Activated CD8-positive, alpha-beta memory T cell treated with anti-CD3 and anti-CD28 coated beads, Interleukin-2, amount 50 U/mL, for 1 hour (primary cell): ENCODE data around the gene DIPK1A.

Source experiments
- DNase-seq: peaks from one replicate; pipeline ENCODE4 v3.0.0-alpha.2; 2020; ENCODE audit errors: extremely low read depth

DIPK1A gene

GRCh38 chr1:92842082-92843045 lies 118.9 kb downstream of the DIPK1A start:
- DNase-seq: no peak

DNA sequence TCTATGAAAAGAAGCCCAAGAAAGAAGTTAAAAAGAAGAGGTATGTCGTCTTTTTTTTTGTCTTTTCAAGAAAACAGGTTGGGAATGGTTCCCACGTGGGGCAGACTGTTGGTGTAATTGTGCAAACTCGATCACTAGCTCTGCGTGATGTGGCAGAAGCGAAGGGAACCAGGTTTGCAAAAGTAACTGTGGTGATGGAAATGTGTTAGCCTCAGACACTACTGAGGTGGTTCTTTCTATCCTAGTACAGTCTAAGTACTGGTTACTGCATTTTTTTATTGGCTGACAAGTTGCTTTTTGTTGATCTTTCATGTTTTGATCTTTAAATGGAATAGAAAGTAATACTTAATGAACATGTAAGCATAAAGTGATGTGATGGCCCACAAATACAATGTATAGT lies 120.7 kb downstream of the DIPK1A start:
- no peak for DNase-seq

- no peak for DNase-seq
Observed at GRCh38 chr1:92839442-92839841, 121.8 kb downstream of the DIPK1A start.

DNA sequence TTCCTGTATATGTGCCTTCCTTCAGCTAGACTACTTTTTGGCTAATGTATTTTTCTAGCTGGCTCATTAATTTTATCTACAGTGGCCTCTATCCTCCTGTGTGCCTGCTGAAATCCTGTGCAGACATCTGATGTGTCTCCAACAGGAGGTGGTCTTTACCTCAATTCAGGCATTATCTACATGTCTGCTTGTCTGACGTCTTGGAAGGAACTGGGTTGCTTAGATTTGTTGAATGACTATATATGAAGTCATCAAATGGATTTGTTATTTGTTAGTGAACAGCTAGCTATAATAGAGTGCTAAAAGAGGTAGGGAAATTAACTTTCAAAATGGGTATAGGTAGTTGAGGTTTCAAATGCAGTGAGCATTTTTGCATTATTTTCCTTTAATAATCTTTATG lies 122.7 kb downstream of the DIPK1A start:
- DNase-seq: no peak

DNA sequence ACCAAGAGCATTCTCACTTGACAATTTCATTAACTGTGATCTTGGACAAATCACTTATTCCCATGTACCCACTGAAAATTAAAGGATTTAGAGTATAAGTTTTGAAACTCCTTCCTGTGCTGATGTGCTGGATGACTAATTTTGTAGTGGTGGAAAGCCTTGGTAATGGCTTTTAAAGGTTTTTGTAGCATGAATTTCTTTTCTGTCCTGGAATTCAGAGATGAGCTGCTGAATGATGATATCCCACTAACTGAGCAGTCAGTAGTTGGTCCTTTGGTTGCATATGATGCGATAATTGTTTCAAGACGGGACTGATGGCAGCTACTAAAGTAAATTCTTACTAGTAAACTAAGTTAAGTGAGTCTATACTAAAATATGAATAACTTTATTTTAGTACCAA lies 124.2 kb downstream of the DIPK1A start:
- DNase-seq: no peak

GRCh38 chr1:92834617-92835016 lies 126.6 kb downstream of the DIPK1A start:
- no peak for DNase-seq

GRCh38 chr1:92833840-92834239 lies 127.4 kb downstream of the DIPK1A start:
- DNase-seq: no peak

DNA sequence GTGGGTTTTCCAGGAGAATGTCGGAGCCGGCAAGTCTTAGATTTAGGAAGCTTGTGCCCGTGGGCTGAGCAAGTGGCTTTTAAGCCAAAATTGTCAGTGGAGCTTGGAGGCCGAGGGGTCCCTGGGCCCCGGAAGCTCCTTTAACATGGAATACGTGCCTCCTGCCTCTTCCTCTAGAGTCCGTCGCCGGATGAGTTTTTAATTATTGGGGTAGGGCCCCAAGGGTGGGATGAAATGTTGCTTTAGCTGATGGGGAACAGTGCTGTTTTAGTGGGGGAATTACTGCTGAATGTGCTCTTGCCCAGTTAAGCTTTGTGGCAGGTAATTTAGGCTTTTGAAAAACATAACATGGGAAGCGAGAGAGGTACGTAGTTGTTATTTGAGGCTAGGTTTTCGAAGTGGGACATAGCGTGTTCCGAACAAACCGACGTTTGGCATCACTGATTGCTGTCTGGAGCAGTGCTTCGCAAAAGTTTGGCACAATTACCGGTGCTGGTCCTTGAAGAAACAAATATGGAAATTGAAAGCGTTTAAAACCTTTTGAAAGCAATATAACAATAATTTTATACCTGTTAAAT lies 128.6 kb downstream of the DIPK1A start:
- no peak for DNase-seq

DNA sequence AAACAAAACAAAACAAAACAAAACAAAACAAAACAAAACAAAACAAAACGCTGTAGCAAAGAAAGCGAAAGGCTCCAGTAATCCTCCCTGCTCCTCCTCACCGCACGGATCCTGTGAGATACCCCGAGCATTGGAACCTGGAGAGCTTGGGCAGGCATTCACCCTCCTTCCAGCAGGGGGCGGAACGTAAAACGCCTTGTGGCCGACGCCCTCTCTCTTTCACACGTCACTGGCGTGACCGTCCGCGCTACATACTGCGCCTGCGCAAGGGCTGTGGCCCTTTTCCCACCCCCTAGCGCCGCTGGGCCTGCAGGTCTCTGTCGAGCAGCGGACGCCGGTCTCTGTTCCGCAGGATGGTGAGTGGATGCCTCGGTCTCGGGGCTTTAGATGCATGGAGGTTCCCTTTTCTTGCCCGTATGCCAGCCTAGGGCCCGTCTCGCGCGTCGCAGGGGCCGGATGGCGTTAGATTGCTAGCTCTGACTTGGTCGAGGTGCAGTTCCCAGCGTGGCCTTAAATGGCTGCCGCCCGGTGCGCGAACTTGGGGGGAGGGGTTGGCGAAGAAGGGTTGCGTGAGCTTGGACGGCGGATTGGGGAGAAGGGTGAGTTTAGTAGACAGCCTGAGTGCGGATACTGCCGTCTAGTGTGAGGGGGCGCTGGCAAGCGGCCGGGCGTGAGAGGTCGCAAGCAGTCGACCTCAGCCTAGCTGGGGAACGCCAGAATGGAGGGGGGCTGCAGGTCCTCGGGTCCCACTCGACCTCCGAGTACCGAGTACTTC lies 129.3 kb downstream of the DIPK1A start, which contains the start of gene RPL5:
TSS of gene RPL5 (plus strand) at position 279 of the 775 bp plus-strand sequence. CDS start at position 354, 75 bp downstream.
- peak; percentile 93 for DNase-seq

DNA sequence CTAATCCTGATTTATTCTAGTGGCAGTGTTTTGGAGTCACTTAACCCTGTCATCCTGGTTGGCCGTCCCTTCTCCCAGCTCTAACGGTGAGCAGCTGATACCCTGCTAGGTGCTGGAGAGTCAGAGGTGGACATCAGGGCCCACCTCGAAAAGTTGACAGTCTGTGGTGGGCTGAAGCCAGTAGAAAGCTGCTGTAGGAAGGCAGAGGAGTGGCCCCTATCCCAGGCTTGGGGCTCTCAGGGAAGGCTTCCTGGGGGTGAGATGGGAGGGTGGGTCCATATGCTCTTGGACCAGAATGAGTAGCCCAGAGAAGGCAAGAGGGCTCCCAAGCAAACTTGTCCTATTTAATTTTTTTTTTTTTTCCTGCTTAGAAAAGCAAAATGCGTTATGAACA lies 129.9 kb downstream of the DIPK1A start:
- DNase-seq: no peak

DNA sequence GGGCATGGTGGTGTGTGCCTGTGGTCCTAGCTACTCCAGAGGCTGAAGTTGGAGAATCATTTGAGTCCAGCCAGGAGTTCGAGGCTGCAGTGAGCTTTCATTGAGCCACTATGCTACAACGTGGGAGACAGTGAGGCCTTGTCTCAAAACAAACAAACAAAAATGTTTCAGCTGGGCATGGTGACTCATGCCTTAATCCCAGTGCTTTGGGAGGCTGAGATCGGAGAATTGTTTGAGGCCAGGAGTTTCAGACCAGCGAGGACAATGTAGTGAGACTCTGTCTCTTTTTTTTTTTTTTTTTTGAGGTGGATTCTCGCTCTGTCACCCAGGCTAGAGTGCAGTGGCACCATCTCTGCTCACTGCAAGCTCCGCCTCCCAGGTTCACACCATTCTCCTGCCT lies 134.5 kb downstream of the DIPK1A start:
- DNase-seq: no peak

DNA sequence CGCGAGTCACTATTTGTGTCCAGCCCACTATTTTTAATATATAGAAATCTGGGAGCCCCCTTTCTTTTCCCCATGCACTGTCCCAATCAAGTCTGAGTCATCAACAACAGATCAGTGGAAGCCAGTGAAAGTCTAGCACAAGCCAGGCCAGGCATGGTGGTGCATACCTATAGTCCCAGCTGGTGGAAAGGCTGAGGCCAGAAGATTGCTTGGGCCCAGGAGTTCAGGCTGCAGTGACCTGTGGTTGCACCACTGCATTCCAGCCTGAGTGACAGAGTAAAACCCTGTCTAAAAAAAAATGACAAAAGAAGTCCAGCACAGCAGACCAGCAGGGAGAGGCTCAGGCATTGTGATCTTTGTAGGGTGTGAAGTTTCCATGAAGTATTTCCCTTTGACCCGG lies 138.4 kb downstream of the DIPK1A start:
- no peak for DNase-seq

DNA sequence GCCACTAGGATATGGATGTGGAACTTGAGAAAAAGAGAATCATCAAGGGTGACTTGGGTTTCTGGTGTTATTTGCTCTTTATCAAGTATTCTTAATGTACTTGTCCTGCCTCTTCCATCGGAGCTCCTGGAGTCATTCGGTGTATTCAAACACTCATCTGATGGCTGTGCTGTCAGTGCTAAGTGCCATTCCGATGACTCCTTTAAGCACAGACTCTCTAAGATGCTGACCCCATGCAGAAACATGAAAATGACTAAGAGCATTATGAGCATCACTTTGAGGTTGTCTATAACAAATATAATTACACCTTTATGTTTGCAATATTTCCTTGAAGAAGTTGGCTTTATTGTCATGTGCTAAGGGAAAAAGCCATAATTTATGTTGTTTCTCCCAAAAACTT lies 140.7 kb downstream of the DIPK1A start:
- DNase-seq: no peak

DNA sequence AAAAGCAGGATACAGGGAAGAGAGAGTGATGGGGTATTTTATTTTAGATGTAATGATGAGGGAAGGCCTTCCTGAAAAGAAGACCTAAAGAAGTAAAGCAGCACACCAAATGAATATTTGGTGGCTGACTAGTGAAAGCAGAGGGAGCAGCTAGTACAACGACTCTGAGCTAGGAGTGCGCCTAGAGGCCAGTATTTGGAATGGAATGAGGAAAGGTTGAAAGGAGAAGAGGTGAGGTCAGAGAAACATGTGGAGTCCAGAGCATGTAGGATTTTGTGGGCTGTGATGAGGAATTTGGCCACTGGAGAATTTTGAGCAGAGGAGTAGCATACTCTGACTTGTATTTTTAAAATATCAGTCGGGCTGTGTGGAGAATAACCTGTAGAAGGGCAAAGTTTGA lies 141.2 kb downstream of the DIPK1A start:
- no peak for DNase-seq

GRCh38 chr1:92817986-92818764 lies 143.1 kb downstream of the DIPK1A start:
- no peak for DNase-seq

- DNase-seq: no peak
Observed at GRCh38 chr1:92817137-92817697, 144.0 kb downstream of the DIPK1A start.

DNA sequence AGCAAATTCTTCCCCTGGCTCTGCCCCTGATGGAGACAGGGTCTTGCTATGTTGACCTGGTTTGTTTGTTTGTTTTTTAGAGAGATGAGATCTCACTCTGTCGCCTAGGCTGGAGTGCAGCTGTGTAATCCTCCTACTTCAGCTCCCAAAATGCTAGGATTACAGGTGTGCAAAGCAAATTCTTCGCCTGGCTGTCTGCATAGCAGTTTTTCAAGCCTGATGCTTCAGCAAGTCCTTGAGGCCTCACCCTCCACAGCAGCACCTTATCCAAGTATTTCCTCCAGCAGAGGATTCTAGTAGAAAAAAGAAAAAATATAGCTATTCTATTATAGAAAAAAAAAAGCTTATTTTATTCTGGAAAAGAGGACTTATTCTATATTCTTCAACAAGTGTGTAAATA lies 144.5 kb downstream of the DIPK1A start:
- no peak for DNase-seq

DNA sequence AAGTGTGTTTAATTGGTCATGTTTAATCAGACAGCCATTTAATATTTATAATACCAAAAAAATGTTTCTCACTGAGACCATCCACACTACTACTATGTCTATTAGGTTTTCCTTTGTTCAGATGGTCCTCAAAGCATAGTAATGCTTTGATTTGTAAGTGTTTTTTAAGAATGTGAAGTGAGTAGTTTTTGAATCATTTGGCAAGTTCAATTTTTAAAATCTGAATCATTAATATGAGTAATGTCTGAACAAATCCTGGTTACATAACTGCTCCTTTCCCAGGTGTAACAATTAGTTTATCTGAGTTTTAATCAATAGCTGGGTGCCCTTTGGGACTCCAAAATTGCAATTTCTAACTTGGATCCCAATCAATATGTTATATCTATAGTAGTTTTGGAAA lies 152.9 kb downstream of the DIPK1A start:
- no peak for DNase-seq

DNA sequence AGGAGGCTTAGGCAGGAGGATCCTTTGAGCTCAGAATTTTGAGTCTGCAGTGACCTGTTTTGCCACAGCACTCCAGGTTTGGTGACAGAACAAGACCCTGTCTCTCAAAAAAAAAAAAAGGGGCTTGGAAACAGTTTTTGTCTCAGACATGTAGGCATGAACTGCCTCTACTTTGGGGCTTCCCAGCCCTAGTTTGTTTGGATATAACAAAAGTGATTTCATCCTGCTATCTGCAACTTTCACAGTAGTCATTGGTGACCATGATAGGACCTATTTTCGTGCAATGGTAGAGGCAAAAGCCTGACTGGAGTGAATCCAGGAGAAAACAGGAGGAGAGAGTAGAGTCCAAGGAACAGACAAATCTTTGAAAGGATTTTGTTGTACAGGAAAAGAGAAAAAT lies 156.0 kb downstream of the DIPK1A start:
- no peak for DNase-seq

- no peak for DNase-seq
Observed at GRCh38 chr1:92804721-92805201, 156.5 kb downstream of the DIPK1A start.
